Neural progenitor cell (in vitro differentiated cells): Measurements from ENCODE around the gene OR12D1.

Source experiments
- CTCF ChIP-seq: fragments of 200-600 bp; sonication (generic); IDR thresholded peaks from 2 replicates; pipeline ENCODE4 v1.5.1; 2017; ENCODE audit warnings: antibody characterized with exemption, mild to moderate bottlenecking
- EZH2 ChIP-seq: fragments of 200-600 bp; sonication (generic); IDR thresholded peaks from 2 replicates; pipeline ENCODE4 v1.6.1; 2017; ENCODE audit warnings: antibody characterized with exemption, mild to moderate bottlenecking, moderate library complexity

- TF ChIP-seq CTCF (no peak), EZH2 (no peak)
These were observed 11.9 kb downstream of the OR12D1 start for GRCh38 chr6:29426654-29427053.
